PC-3 (cell line): ENCODE measurements around the gene PDLIM7.

Source experiments
- EZH2phosphoT487 ChIP-seq: fragments of 300-600 bp; sonication (generic); IDR thresholded peaks from 2 replicates; pipeline ENCODE4 v1.6.1; 2018; ENCODE audit warnings: mild to moderate bottlenecking, antibody characterized with exemption, low read length, borderline replicate concordance
- TF ChIP-seq, protein P1 (sequence below): fragments of 300-600 bp; sonication (generic); conservative IDR thresholded peaks from 2 replicates; pipeline ENCODE4 v1.5.1; 2017; ENCODE audit warnings: antibody characterized with exemption, low read depth, mild to moderate bottlenecking, low read length

DNA sequence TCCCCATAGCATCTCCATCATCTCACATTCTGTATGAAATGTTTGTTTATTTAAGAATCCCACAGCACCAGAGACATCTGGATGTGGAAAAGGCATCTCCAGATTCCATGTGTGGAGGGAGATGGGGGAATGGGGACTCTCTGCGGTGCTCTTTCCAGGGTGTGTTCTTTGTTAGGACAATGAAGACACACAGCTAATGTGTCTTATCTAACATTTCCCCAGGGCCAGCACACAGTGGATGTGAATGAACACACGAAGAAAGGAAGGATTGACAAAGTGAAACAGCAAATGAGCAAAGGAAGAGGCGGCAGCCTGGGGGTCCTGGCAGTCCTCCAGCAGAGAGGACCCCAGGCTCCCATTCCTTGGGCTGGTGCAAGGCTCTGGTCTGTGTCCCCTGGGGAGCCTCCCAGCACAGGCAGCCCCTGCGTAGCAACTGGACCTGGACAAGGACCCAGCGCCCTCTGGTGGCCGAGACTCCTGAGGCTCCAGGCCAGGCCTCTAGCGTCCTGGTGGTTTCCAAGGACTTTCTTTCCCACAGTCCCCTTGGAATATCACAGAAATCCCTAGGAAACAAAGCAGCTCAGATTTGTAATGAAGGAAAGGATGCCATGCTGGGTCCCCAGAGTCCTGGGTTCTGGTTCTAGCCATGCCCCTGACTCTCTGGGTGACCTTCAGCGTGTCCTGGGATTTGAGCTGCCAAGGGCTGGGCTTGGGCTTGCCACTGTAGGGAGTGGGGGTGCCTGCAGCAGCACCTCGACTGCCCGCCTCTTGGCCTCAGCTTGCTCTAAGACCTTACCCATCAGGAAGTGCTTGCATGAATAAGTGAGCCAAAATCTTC is 3.5 kb upstream of the PDLIM7 start:
- TF ChIP-seq, protein P1, sequence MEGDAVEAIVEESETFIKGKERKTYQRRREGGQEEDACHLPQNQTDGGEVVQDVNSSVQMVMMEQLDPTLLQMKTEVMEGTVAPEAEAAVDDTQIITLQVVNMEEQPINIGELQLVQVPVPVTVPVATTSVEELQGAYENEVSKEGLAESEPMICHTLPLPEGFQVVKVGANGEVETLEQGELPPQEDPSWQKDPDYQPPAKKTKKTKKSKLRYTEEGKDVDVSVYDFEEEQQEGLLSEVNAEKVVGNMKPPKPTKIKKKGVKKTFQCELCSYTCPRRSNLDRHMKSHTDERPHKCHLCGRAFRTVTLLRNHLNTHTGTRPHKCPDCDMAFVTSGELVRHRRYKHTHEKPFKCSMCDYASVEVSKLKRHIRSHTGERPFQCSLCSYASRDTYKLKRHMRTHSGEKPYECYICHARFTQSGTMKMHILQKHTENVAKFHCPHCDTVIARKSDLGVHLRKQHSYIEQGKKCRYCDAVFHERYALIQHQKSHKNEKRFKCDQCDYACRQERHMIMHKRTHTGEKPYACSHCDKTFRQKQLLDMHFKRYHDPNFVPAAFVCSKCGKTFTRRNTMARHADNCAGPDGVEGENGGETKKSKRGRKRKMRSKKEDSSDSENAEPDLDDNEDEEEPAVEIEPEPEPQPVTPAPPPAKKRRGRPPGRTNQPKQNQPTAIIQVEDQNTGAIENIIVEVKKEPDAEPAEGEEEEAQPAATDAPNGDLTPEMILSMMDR, result peak; percentile 98
- TF ChIP-seq EZH2phosphoT487, result no peak
